Fibroblast of lung (primary cell): Measurements from ENCODE around the gene RPS26. TPM values are rescaled to one million over a fixed set of nuclear protein-coding genes. Genes with fewer than 3 reads are reported as not detected.

Source experiments
- DNase-seq, 2 donors: peaks; one replicate each; pipeline versions ENCODE4 v3.0.0 to v3.0.0-alpha.2; 2010; ENCODE audit warnings: low read depth in 2 of 2
- H2AFZ ChIP-seq: 2 replicates; pipeline ENCODE4 v1.5.1; 2012; ENCODE audit warnings: low read length, control low read depth, inconsistent platforms
- H3K27ac ChIP-seq: 2 replicates; pipeline ENCODE4 v1.5.1; 2011; ENCODE audit warnings: low read length, control low read depth; ENCODE audit not compliant: insufficient read depth
- H3K27me3 ChIP-seq: 2 replicates; pipeline ENCODE4 v1.5.1; 2011; ENCODE audit warnings: mild to moderate bottlenecking, low read length; ENCODE audit not compliant: control insufficient read depth, insufficient read depth
- H3K36me3 ChIP-seq: 2 replicates; pipeline ENCODE4 v1.5.1; 2011; ENCODE audit warnings: low read length; ENCODE audit not compliant: control insufficient read depth, insufficient read depth
- H3K4me1 ChIP-seq: 2 replicates; pipeline ENCODE4 v1.5.1; 2011; ENCODE audit warnings: low read length; ENCODE audit not compliant: control insufficient read depth, insufficient read depth; ENCODE audit errors: extremely low read depth
- H3K4me2 ChIP-seq: 2 replicates; pipeline ENCODE4 v1.5.1; 2011; ENCODE audit warnings: low read length, control low read depth; ENCODE audit not compliant: insufficient read depth; ENCODE audit errors: extremely low read depth
- H3K4me3 ChIP-seq, 4 experiments: fragments of 200-600 bp in 1 of 4; sonication (generic) in 1 of 4; replicated peaks in 1 of 4; 2 replicates each; pipeline ENCODE4 v1.5.1; 2011 to 2016; ENCODE audit warnings: low read length in 4 of 4, low read depth in 3 of 4, mild to moderate bottlenecking in 3 of 4, control low read depth in 2 of 4, inconsistent platforms in 1 of 4, mixed read lengths in 1 of 4; ENCODE audit not compliant: insufficient read depth in 1 of 4; ENCODE audit errors: control extremely low read depth in 1 of 4
- H3K79me2 ChIP-seq: 2 replicates; pipeline ENCODE4 v1.5.1; 2012; ENCODE audit warnings: mild to moderate bottlenecking, low read length, inconsistent platforms; ENCODE audit not compliant: control insufficient read depth, insufficient read depth
- H3K9ac ChIP-seq: 2 replicates; pipeline ENCODE4 v1.5.1; 2011; ENCODE audit warnings: mild to moderate bottlenecking, low read length, control low read depth; ENCODE audit not compliant: insufficient read depth
- H3K9me3 ChIP-seq: 2 replicates; pipeline ENCODE4 v1.5.1; 2012; ENCODE audit warnings: low read depth, low read length; ENCODE audit not compliant: control insufficient read depth, insufficient read depth
- H4K20me1 ChIP-seq: 2 replicates; pipeline ENCODE4 v1.5.1; 2011; ENCODE audit warnings: low read length; ENCODE audit not compliant: control insufficient read depth, insufficient read depth; ENCODE audit errors: extremely low read depth
- EZH2 ChIP-seq: IDR thresholded peaks from 2 replicates; pipeline ENCODE4 v1.5.1; 2012; ENCODE audit warnings: low read length, control low read depth, mild to moderate bottlenecking; ENCODE audit errors: missing control alignments
- polyA plus RNA-seq, 2 donors: library from polyadenylated mRNA; depleted of rRNA in 1 of 2; stranded (reverse) in 1 of 2; unstranded in 1 of 2; fragments of >200 nt; gene quantifications; 2 replicates each; pipeline ENCODE4 v1.2.1, GENCODE V29; 2011 to 2012; ENCODE audit warnings: missing spikeins in 1 of 2
- total RNA-seq: library from RNA; depleted of rRNA; stranded (reverse); fragments of >200 nt; gene quantifications from 2 replicates; pipeline ENCODE4 v1.2.1, GENCODE V29; 2014
- TF ChIP-seq, protein P1 (sequence below), 2 donors: IDR thresholded peaks in 1 of 2; conservative IDR thresholded peaks in 1 of 2; 1 replicate in 1 of 2; 2 replicates in 1 of 2; pipeline ENCODE4 v1.5.1; 2011 to 2012; ENCODE audit warnings: low read length in 2 of 2, control low read depth in 1 of 2, inconsistent platforms in 1 of 2, low read depth in 1 of 2, mild to moderate bottlenecking in 1 of 2

The RPS26 gene
- total and polyA plus RNA-seq, 2 donors (not counting 1 experiment from before 2014, with no cell fraction given) = 86.2 to 739 TPM

GRCh38 chr12:56078931-56079722 lies 37.4 kb downstream of the RPS26 start:
- TF ChIP-seq, protein P1, sequence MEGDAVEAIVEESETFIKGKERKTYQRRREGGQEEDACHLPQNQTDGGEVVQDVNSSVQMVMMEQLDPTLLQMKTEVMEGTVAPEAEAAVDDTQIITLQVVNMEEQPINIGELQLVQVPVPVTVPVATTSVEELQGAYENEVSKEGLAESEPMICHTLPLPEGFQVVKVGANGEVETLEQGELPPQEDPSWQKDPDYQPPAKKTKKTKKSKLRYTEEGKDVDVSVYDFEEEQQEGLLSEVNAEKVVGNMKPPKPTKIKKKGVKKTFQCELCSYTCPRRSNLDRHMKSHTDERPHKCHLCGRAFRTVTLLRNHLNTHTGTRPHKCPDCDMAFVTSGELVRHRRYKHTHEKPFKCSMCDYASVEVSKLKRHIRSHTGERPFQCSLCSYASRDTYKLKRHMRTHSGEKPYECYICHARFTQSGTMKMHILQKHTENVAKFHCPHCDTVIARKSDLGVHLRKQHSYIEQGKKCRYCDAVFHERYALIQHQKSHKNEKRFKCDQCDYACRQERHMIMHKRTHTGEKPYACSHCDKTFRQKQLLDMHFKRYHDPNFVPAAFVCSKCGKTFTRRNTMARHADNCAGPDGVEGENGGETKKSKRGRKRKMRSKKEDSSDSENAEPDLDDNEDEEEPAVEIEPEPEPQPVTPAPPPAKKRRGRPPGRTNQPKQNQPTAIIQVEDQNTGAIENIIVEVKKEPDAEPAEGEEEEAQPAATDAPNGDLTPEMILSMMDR (conservative IDR thresholded peaks at IDR 0.05 in 1 of 2, IDR thresholded peaks at IDR 0.05 in 1 of 2; ENCODE audit: low read depth in 1 of 2, low read length in 2 of 2) = peak; percentile 74 to 85
- no peak for TF ChIP-seq EZH2
- DNase-seq = peak; percentile 75 to 84
- Histone ChIP-seq H3K4me2 (peak overlapping the region; percentile 88), H3K27me3 (peaks cover 26% of the 10 kb centered on the region), H3K4me3 (peak overlapping the region; percentile 55 to 72 (median 64)), H3K9ac (peak overlapping the region; percentile 27), H3K9me3 (no peaks in the 10 kb centered on the region), H3K27ac (no peak overlapping the region), H2AFZ (peak overlapping the region; percentile 98), H3K36me3 (no peaks in the 10 kb centered on the region), H3K79me2 (no peaks in the 10 kb centered on the region), H4K20me1 (no peaks in the 10 kb centered on the region), H3K4me1 (no peaks in the 10 kb centered on the region)

GRCh38 chr12:56079723-56080555 lies 38.2 kb downstream of the RPS26 start, which contains the start of gene ERBB3:
Gene ERBB3, plus strand, starts transcription at chr12:56080165. Its CDS starts 136 bp downstream, at chr12:56080301.
- Histone ChIP-seq H3K9ac (peak within 1 kb of the TSS; percentile 40), H3K4me3 (peak within 1 kb of the TSS; percentile 55 to 72 (median 64)), H3K9me3 (no peaks in the 10 kb centered on the region), H3K79me2 (no peaks in the 10 kb centered on the region), H3K36me3 (no peaks in the 10 kb centered on the region), H3K4me2 (peak within 1 kb of the TSS; percentile 96), H3K27me3 (peaks cover 26% of the 10 kb centered on the region), H4K20me1 (no peaks in the 10 kb centered on the region), H3K27ac (no peak within 1 kb of the TSS), H3K4me1 (no peaks in the 10 kb centered on the region), H2AFZ (peak within 1 kb of the TSS; percentile 98)
- peak; percentile 80 to 87 for DNase-seq
- no peak for TF ChIP-seq EZH2
- TF ChIP-seq, protein P1 (conservative IDR thresholded peaks at IDR 0.05 in 1 of 2, IDR thresholded peaks at IDR 0.05 in 1 of 2; ENCODE audit: low read depth in 1 of 2, low read length in 2 of 2) = no peak

GRCh38 chr12:56080556-56081138 lies 38.9 kb downstream of the RPS26 start:
- H3K9me3 ChIP-seq = no peaks in the 10 kb centered on the region
- no peaks in the 10 kb centered on the region for H4K20me1 ChIP-seq
- H3K27ac ChIP-seq = no peak overlapping the region
- peaks cover 26% of the 10 kb centered on the region for H3K27me3 ChIP-seq
- H3K36me3 ChIP-seq = no peaks in the 10 kb centered on the region
- peak overlapping the region in 2 of 4 experiments; percentile 55 to 72 for H3K4me3 ChIP-seq
- no peaks in the 10 kb centered on the region for H3K4me1 ChIP-seq
- no peak overlapping the region for H3K9ac ChIP-seq
- TF ChIP-seq, protein P1 (conservative IDR thresholded peaks at IDR 0.05 in 1 of 2, IDR thresholded peaks at IDR 0.05 in 1 of 2; ENCODE audit: low read depth in 1 of 2, low read length in 2 of 2) = no peak
- TF ChIP-seq EZH2 = no peak
- H2AFZ ChIP-seq = no peak overlapping the region
- DNase-seq = no peak
- peak overlapping the region; percentile 96 for H3K4me2 ChIP-seq
- no peaks in the 10 kb centered on the region for H3K79me2 ChIP-seq
